Measurements from ENCODE around the gene PCDH15. TPM values are rescaled to one million over a fixed set of nuclear protein-coding genes. Genes with fewer than 3 reads are reported as not detected.

PCDH15 gene
- total RNA-seq, 2 donors from 2014 or later = 0.19 to 0.51 TPM

- no peak for TF ChIP-seq CTCF (IDR thresholded peaks at IDR 0.05)
- DNase-seq (ENCODE audit: low spot score) = no peak
- Histone ChIP-seq H3K36me3 (no peaks in the 10 kb centered on the region), H3K4me3 (no peak overlapping the region), H3K9me3 (no peaks in the 10 kb centered on the region), H3K4me1 (no peaks in the 10 kb centered on the region), H3K27me3 (no peaks in the 10 kb centered on the region), H3K27ac (no peak overlapping the region)
Measured at GRCh38 chr10:54478601-54479000, 322.4 kb downstream of the PCDH15 start.

- no peak overlapping the region for H3K27ac ChIP-seq
- no peaks in the 10 kb centered on the region for H3K9me3 ChIP-seq
- no peaks in the 10 kb centered on the region for H3K4me1 ChIP-seq
- TF ChIP-seq CTCF (IDR thresholded peaks at IDR 0.05) = no peak
- H3K4me3 ChIP-seq = no peak overlapping the region
- no peaks in the 10 kb centered on the region for H3K36me3 ChIP-seq
- no peak for DNase-seq (ENCODE audit: low spot score)
- H3K27me3 ChIP-seq = no peaks in the 10 kb centered on the region
Measured at GRCh38 chr10:54477738-54478137, 323.3 kb downstream of the PCDH15 start.

- TF ChIP-seq CTCF (IDR thresholded peaks at IDR 0.05) = no peak
Measured at GRCh38 chr10:54470324-54470631, 330.8 kb downstream of the PCDH15 start.

GRCh38 chr10:54469587-54470323 is 331.3 kb downstream of the PCDH15 start:
- Histone ChIP-seq H3K27ac (no peak overlapping the region), H3K36me3 (no peaks in the 10 kb centered on the region), H3K27me3 (no peaks in the 10 kb centered on the region), H3K9me3 (no peaks in the 10 kb centered on the region), H3K4me3 (no peak overlapping the region), H3K4me1 (no peaks in the 10 kb centered on the region)
- no peak for TF ChIP-seq CTCF (IDR thresholded peaks at IDR 0.05)
- DNase-seq (ENCODE audit: low spot score) = no peak

More at GRCh38 chr10:54470324-54470631, 330.8 kb downstream of the PCDH15 start:
- Histone ChIP-seq H3K36me3 (no peaks in the 10 kb centered on the region), H3K4me1 (no peaks in the 10 kb centered on the region), H3K27ac (no peak overlapping the region), H3K27me3 (no peaks in the 10 kb centered on the region), H3K9me3 (no peaks in the 10 kb centered on the region), H3K4me3 (no peak overlapping the region)
- no peak for DNase-seq (ENCODE audit: low spot score)

- no peaks in the 10 kb centered on the region for H3K27me3 ChIP-seq
- H3K4me1 ChIP-seq = no peaks in the 10 kb centered on the region
- H3K36me3 ChIP-seq = no peaks in the 10 kb centered on the region
- no peak overlapping the region for H3K4me3 ChIP-seq
- no peaks in the 10 kb centered on the region for H3K9me3 ChIP-seq
- H3K27ac ChIP-seq = no peak overlapping the region
- no peak for TF ChIP-seq CTCF (IDR thresholded peaks at IDR 0.05)
- DNase-seq (ENCODE audit: low spot score) = no peak
Measured at GRCh38 chr10:54454271-54454670, 346.8 kb downstream of the PCDH15 start.

- Histone ChIP-seq H3K4me1 (no peaks in the 10 kb centered on the region), H3K27me3 (no peaks in the 10 kb centered on the region), H3K4me3 (no peak overlapping the region), H3K36me3 (no peaks in the 10 kb centered on the region), H3K27ac (no peak overlapping the region), H3K9me3 (no peaks in the 10 kb centered on the region)
- DNase-seq (ENCODE audit: low spot score) = no peak
- no peak for TF ChIP-seq CTCF (IDR thresholded peaks at IDR 0.05)
Measured at GRCh38 chr10:54449056-54449455, 352.0 kb downstream of the PCDH15 start.
